ENCODE results near the gene UST.

DNA sequence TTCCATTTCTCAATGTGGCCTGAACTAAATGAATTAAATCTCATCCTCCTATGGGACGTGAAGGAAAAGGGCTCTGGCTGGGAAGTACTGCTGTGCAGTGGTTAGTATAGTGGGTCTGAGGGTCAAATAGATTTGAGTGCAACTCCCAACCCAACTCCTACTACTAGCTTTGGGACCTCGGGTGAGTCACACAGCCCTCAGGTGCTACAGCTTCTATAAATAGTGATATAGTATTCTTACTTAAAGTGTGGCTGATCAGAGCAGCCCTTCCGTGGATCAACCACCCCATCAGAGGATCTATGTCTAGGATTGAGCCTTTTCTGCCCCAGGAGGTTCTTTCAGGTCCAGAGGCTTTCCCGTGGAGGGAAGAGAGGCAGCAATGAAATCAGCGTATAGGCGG is 904 bp upstream of the UST start:
- TF ChIP-seq SUZ12 (IDR thresholded peaks at IDR 0.05; ENCODE audit: extremely low read depth, insufficient read depth, insufficient read length) (no peak), YY1 (IDR thresholded peaks at IDR 0.05; ENCODE audit: insufficient read depth, insufficient read length) (no peak), ZNF274 (IDR thresholded peaks at IDR 0.05; ENCODE audit: low read depth, low read length) (no peak)

All from NT2/D1 (cell line).